Stimulated activated naive CD4-positive, alpha-beta T cell treated with Interleukin-2 at 50 U/mL for 16 hours (primary cell): ENCODE data around the gene PRR5.

Experiments used
- DNase-seq: peaks from one replicate; lab custom pipeline; 2025; lab: John Stamatoyannopoulos, UW

Gene PRR5

GRCh38 chr22:44759430-44760310 lies 57.7 kb downstream of the PRR5 start:
- no peak for DNase-seq

GRCh38 chr22:44760476-44760875 lies 58.5 kb downstream of the PRR5 start:
- DNase-seq, result no peak

- no peak for DNase-seq
These were observed 59.0 kb downstream of the PRR5 start for GRCh38 chr22:44761025-44761424.

- no peak for DNase-seq
These were observed 62.4 kb downstream of the PRR5 start for GRCh38 chr22:44764373-44764772.

GRCh38 chr22:44764974-44765373 lies 63.0 kb downstream of the PRR5 start:
- no peak for DNase-seq

- no peak for DNase-seq
These were observed 63.7 kb downstream of the PRR5 start for GRCh38 chr22:44765571-44766285.

GRCh38 chr22:44773082-44773481 lies 71.1 kb downstream of the PRR5 start:
- DNase-seq, result no peak

- DNase-seq, result no peak
These were observed 73.9 kb downstream of the PRR5 start for GRCh38 chr22:44775862-44776261.

GRCh38 chr22:44776605-44777363 lies 74.8 kb downstream of the PRR5 start:
- no peak for DNase-seq

GRCh38 chr22:44777364-44777755 lies 75.4 kb downstream of the PRR5 start:
- no peak for DNase-seq

GRCh38 chr22:44780876-44781449 lies 79.0 kb downstream of the PRR5 start:
- DNase-seq, result no peak

- no peak for DNase-seq
These were observed 80.5 kb downstream of the PRR5 start for GRCh38 chr22:44782363-44782963.

GRCh38 chr22:44783091-44783490 lies 81.1 kb downstream of the PRR5 start:
- no peak for DNase-seq

GRCh38 chr22:44783581-44783980 lies 81.6 kb downstream of the PRR5 start:
- no peak for DNase-seq

- DNase-seq, result no peak
These were observed 84.1 kb downstream of the PRR5 start for GRCh38 chr22:44786136-44786535.

- DNase-seq, result no peak
These were observed 84.6 kb downstream of the PRR5 start for GRCh38 chr22:44786610-44787009.
